GM19452 (cell line): Measurements from ENCODE around the gene MITF.

ENCODE experiments used
- ATAC-seq: cut with Tn5 transposase; IDR thresholded peaks from one replicate; pipeline ENCODE4 v1.9.1; 2021; ENCODE audit not compliant: unreplicated experiment

The MITF gene

GRCh38 chr3:69752241-69752640 lies 13.0 kb downstream of the MITF start:
- ATAC-seq: no peak

DNA sequence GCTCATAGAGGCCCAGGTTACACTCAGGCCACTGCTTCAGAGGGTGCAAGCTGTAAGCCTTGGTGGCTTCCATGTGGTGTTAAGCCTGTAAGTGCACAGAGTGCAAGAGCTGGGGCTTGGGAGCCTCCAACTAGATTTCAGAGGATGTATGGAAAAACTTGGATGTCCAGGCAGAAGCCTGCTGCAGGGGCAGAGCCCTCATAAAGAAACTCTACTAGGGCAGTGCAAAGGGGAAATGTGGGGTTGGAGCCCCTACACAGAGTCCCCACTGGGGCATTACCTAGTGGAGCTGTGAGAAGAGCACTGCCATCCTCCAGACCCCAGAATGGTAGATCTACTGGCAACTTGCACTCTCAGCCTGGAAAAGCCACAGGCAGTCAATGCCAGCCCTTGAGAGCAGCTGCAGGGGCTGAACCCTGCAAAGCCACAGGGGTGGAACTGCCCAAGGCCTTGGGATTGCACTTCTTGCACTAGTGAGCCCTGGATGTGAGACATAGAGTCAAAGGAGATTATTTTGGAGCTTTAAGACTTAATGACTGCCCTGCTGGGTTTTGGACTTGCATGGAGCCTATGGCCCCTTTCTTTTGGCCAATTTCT lies 14.0 kb downstream of the MITF start:
- ATAC-seq: no peak

GRCh38 chr3:69755795-69756194 lies 16.5 kb downstream of the MITF start:
- ATAC-seq: no peak

DNA sequence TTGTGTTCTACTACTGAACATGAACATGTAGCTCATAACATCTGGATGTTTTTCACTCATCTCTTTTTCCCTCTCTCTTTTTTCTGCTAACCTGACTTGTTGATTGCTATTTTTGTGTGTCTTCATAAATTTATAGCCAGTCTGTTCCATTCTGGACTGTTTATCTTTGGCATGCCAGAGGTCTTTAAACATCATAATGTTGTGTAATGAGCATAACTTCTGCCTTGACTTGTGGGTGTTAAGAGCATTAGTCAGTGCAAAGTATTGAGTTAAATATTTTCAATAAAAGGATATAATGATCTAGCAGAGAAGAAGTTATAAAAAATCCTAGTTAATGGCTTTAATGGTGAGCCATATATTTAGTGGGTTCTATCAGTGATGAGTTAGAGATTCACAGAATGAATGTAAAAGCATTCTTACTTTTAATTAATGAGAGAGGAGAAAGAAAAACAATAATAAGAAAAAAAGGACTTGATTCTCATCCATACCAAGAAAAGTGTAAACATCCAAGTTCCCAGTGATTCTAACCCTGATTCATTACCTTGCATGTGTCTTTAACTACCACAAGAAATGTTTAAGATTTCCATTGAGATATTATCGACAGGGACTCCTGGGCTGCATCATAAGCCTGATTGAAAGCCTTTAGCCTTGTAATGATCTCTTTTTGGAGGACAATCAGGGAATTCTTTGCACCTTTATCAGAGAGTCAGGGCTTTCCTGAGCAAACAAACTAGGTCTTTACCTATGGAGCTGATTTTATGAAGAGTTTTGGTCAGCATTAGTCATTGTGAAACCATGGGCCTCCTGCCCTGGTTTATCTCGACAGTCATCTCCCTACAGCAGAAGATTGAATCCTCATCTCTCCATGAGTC lies 22.9 kb downstream of the MITF start:
- ATAC-seq: peak; percentile 64

DNA sequence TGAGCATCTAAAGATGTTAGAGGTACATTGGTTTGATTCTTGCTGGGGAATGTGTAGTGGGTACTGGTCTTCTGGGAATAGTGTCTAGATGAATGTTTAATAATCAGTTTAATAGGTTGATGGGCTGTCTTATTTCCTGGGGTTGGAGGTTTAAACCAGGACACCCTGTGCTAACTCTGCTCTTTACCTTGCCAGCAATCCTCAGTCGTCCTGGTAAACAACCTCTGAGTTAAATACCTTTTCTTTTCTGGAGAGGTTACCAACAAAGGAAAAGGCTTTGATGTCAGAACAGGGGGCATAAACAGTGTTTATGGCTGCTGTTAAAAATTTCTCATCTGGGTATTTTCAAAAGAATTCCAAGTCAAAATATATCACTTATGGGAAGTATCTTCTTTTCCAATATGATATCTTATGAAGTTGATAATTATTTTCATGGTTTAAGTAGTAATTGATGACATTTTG lies 23.5 kb downstream of the MITF start:
- ATAC-seq: peak; percentile 19

DNA sequence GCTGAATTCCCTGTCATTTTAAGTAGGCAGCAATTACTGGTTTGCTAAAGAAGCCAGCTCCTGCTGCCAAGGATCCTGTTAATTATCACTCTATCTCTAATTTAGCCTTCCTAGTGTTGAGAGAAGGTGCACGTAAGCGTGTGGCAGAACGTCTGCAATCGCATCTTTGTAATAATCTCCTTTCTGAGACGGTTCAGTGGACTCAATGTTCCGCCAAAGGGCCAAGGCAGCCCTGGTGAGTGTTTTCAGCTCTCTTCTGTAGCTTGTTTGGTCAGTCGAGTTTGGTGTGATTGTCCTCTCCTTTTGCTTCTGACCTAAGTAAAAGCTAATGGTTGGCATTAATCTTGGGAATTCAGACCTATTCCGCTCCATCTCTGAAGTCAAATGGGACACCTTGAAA lies 24.2 kb downstream of the MITF start:
- no peak for ATAC-seq

GRCh38 chr3:69764121-69764741 lies 25.0 kb downstream of the MITF start:
- no peak for ATAC-seq

- no peak for ATAC-seq
These were observed 25.6 kb downstream of the MITF start for GRCh38 chr3:69764861-69765260.

DNA sequence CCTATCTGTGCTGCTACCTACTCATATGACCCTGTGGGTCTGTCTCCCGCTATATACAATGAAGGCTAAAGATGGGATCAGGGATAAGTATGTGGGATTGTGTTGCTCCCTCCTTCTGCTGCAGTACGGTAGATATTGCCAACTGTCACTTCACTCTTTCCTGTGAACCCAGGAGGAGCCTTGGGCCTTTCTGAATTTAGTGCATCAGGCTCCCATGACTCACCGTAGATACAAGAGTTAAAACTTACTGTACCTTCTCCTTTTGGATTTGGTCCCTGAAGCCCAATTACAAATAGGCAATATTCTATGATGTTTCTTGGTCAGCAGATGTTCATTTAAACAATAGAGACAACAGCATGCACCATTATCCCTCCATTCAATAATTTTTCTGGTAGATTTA lies 27.4 kb downstream of the MITF start:
- no peak for ATAC-seq

DNA sequence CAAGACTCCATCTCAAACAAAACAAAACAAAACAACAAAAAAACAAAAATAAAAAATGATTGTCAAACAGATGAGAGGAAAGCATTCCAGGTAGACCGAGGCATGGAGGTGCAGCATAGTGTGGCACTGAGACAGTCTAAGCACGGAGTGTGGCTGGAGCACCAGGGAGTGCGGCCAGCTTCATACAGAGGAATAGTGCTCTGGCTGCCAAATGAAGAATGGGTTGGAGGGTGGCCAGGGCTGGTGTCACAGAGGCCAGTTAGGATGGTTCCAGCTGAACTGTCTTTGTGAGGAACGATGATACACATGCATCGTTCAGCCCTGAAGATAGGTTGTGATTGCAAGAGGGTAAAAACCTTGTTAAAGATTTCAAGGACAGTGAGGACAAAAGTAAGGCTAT lies 28.3 kb downstream of the MITF start:
- ATAC-seq: no peak

GRCh38 chr3:69768438-69768837 lies 29.2 kb downstream of the MITF start:
- no peak for ATAC-seq

DNA sequence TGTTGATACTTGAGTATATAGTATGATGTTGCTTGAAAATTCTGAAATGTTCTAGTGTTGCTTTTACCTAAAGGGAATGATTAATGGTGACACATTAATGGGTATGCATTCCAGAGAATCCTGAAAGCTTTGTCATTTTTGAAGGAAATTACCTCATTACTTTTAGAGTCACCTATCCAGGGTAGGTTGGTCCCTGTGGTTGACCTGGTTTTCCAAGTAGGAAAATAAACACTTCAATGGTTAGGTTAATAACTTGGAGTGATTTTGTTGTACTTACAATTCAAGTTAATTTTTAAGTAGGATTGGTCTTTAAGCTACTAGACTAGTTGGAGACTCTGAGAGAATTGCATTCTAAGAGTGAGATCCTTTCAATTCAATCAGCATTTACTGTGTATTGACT lies 31.0 kb downstream of the MITF start:
- no peak for ATAC-seq

DNA sequence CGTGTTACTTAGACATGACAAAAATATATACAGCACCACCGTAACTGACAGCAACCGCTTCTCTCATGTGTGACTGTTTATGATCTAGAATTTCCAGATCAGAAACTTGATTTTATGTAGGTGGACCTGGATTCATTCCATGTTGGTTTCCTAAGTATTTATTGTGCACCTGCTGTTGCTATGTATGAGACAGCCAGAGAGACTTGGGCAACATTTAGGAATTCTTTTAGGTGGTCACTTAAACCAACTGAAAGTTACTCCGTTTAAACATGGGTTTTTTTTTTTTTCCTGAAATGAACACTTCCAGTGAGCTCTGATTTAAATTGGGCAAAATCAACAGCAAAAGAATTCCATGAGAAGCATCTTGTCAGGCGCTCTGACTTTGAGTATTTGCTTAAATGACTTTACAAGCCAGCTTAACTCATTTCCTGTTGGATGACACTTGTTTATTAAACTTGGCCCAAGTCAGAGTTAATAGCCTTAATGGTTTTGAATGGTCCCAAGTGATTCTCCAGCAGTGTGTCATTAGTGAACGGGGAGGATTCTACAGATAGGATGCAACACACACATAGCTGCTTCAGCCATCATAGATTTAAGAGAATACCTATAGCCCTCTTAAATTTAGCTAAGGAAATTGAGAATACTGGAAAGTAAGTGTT lies 31.8 kb downstream of the MITF start:
- ATAC-seq: no peak

- ATAC-seq: no peak
These were observed 33.0 kb downstream of the MITF start for GRCh38 chr3:69772152-69772867.

GRCh38 chr3:69774029-69774428 lies 34.8 kb downstream of the MITF start:
- ATAC-seq: no peak

DNA sequence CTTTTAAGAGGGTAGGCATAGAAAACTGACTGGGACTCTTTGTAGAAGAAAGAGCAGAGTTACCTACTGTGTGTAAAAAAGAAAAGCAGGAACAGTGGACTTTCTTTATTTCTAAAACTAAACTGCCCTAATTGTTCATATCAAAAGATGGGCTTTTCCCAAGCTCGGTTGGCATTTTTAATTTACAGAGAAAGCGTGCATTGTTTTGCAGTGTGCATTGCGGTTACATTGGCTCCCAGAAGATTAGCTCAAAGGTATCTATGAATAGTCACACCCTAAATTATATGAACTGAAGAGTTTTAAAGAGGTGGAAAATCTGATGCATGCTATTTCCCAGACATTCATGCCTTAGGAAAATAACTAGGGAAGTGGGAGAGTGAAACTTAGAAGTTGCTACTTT lies 36.5 kb downstream of the MITF start:
- no peak for ATAC-seq

DNA sequence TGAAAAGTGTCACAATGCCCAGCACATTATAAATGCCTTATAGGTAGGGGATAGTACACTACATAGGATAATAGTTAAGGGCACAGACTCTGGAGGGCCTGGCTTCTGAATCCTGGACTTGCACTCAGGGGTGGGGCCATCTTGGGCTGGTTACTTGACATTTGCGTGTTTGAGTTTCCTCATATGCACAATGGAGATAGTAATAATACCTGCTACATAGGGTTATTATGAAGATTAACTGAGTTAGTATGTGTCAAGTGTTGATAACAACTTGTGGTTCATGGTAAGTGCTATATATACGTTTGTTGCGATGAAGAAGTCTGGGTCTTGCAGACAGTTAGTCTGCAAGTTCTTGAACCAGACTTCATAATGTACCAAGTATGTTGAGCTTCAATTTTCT lies 37.0 kb downstream of the MITF start:
- ATAC-seq: no peak

GRCh38 chr3:69776920-69777581 lies 37.8 kb downstream of the MITF start:
- ATAC-seq: no peak

- ATAC-seq: no peak
These were observed 38.3 kb downstream of the MITF start for GRCh38 chr3:69777582-69777967.

DNA sequence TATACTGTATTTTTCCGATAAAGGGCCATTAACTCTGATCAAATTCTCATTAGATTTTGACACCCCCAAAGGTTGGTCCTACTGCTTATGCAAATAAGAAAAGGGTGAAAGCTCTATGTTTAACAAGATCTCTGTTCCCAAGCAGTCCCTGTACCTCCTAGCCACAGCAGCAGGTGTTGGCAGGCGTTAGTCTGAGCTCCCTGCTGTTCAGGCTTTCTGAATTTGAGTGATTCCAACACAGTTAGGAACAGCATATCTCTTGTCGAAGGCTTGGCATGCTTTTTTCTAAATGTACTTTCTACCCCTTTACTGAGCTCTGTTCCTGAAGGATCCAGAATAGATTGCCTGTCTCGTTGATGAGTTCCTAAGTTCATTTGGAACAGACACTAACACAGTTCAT lies 42.3 kb downstream of the MITF start:
- ATAC-seq: no peak
